Epithelial cell of esophagus (primary cell): Measurements from ENCODE around the gene FBLN7.
A peak's percentile ranks its signal among the peaks of the same experiment; 100 is the strongest.

ENCODE experiments used
- DNase-seq: peaks from one replicate; pipeline ENCODE4 v3.0.0; 2010; ENCODE audit warnings: low read depth
- H3K4me3 ChIP-seq: 2 replicates; pipeline ENCODE4 v1.5.1; 2011; ENCODE audit warnings: mild to moderate bottlenecking, low read length, control low read depth
- TF ChIP-seq, protein P1 (sequence below): IDR thresholded peaks from 2 replicates; pipeline ENCODE4 v1.5.1; 2011; ENCODE audit warnings: low read depth, mild to moderate bottlenecking, low read length, control low read depth, inconsistent platforms; ENCODE audit not compliant: insufficient read depth; ENCODE audit errors: missing control alignments

FBLN7 gene

DNA sequence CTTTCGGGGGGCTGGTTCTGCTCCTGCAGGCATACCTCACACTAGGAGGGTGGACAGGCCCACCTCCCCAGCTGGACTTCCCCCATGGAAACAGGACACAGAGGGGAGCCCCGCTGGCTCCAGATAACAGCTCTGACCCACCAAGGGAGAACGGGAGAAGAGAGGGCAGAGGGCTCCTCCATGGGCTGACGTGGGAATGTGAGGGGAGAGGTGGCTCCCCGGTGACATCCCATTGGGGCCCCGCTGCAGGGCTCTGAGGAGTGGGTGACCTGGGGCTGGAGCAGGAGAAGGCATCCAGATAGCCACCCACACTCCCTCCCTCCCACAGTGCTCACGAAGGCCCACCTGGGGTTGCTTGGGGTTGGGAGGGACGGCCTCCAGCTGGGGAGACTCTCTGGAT, 45.9 kb downstream of the FBLN7 start:
- DNase-seq: no peak
- H3K4me3 ChIP-seq: no peak overlapping the region

GRCh38 chr2:112185131-112185530, 46.9 kb downstream of the FBLN7 start:
- TF ChIP-seq, protein P1, sequence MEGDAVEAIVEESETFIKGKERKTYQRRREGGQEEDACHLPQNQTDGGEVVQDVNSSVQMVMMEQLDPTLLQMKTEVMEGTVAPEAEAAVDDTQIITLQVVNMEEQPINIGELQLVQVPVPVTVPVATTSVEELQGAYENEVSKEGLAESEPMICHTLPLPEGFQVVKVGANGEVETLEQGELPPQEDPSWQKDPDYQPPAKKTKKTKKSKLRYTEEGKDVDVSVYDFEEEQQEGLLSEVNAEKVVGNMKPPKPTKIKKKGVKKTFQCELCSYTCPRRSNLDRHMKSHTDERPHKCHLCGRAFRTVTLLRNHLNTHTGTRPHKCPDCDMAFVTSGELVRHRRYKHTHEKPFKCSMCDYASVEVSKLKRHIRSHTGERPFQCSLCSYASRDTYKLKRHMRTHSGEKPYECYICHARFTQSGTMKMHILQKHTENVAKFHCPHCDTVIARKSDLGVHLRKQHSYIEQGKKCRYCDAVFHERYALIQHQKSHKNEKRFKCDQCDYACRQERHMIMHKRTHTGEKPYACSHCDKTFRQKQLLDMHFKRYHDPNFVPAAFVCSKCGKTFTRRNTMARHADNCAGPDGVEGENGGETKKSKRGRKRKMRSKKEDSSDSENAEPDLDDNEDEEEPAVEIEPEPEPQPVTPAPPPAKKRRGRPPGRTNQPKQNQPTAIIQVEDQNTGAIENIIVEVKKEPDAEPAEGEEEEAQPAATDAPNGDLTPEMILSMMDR: no peak
- DNase-seq: no peak
- H3K4me3 ChIP-seq: no peak overlapping the region

More for the DNA sequence above, 45.9 kb downstream of the FBLN7 start:
- TF ChIP-seq, protein P1: no peak

- no peak for DNase-seq
- TF ChIP-seq, protein P1: no peak
- H3K4me3 ChIP-seq: no peak overlapping the region
Observed at GRCh38 chr2:112187046-112187715, 49.0 kb downstream of the FBLN7 start.

DNA sequence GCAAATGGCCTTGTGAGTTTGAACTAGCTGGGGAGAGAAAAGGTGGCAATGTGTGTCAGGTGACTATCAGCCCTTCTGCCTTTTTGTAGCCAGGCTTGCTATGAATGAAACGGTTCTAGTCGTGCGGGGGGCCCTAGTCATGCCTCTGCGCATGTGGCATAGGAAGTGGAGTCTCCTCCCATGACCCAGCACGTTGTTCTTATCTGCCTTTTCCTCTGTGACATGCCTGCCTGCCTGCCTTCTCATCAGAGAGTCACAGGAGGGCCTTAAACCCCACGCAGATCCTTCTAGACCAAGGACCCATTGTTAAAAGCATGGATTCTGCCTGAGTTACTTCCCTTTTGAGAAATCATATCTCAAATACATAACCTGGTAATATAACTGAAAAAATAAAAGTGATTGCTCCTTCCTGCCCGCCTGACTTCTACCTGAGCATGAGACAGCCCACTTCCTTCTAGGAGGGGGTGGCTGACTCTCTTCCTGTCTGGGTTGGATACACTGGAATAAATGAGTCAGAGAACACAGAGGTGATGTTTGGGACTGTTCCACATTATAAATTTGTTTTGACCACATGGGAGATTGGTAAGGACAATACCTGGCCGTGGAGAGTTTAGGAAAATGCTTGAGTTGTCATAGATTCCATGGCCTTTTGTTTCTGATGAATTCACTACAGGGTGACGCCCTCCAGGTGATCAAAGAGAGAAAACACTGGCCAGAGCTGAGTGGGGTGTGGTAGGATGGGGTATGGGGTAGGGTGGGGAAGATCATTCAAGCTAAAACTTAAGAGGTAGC, 49.8 kb downstream of the FBLN7 start:
- H3K4me3 ChIP-seq: no peak overlapping the region
- DNase-seq: peak; percentile 71
- TF ChIP-seq, protein P1: no peak

GRCh38 chr2:112189001-112189556, 50.9 kb downstream of the FBLN7 start:
- TF ChIP-seq, protein P1: no peak
- H3K4me3 ChIP-seq: no peak overlapping the region
- DNase-seq: no peak

- TF ChIP-seq, protein P1: no peak
- no peak overlapping the region for H3K4me3 ChIP-seq
- no peak for DNase-seq
Observed at GRCh38 chr2:112194028-112194427, 55.8 kb downstream of the FBLN7 start.
